MCF 10A (cell line): ENCODE measurements around the gene GABRG3. TPM values are rescaled to one million over a fixed set of nuclear protein-coding genes. Genes with fewer than 3 reads are reported as not detected.

Experiments
- BruUV-seq: library from RNA; stranded (reverse); fragments of 400-500 nt; replicated peaks from 2 replicates; lab custom pipeline; 2021; lab: Mats Ljungman, UMichigan
- CTCF ChIA-PET: fragments of 300-600 bp; sonication (Branson Sonifier 250); formaldehyde crosslinking; extraction: SDS; loops from one replicate; lab custom pipeline; 2021; ENCODE audit warnings: antibody characterized with exemption, inconsistent platforms; lab: Yijun Ruan, JAX
- POLR2A ChIA-PET: fragments of 300-600, 350-650 bp; sonication (Branson Sonifier 250); formaldehyde crosslinking; extraction: SDS; loops from one replicate; lab custom pipeline; 2020; ENCODE audit warnings: antibody characterized with exemption, inconsistent platforms; lab: Yijun Ruan, JAX
- DNase-seq: peaks from one replicate; pipeline ENCODE4 v3.0.0-alpha.2; 2018; ENCODE audit not compliant: unreplicated experiment
- H3K27ac Mint-ChIP-seq: one replicate; pipeline ENCODE4 v1.8.0; 2022; ENCODE audit warnings: mild to moderate bottlenecking, low read depth, mixed read lengths; ENCODE audit not compliant: unreplicated experiment
- H3K27me3 Mint-ChIP-seq: one replicate; pipeline ENCODE4 v1.8.0; 2022; ENCODE audit warnings: mixed read lengths; ENCODE audit not compliant: insufficient read depth, unreplicated experiment
- H3K36me3 Mint-ChIP-seq: one replicate; pipeline ENCODE4 v1.8.0; 2022; ENCODE audit warnings: mild to moderate bottlenecking, moderate library complexity, mixed read lengths; ENCODE audit not compliant: insufficient read depth, unreplicated experiment
- H3K4me1 Mint-ChIP-seq: one replicate; pipeline ENCODE4 v1.8.0; 2022; ENCODE audit warnings: mixed read lengths; ENCODE audit not compliant: insufficient read depth, unreplicated experiment
- H3K4me3 Mint-ChIP-seq: one replicate; pipeline ENCODE4 v1.8.0; 2022; ENCODE audit warnings: mild to moderate bottlenecking, moderate library complexity, mixed read lengths; ENCODE audit not compliant: unreplicated experiment
- H3K9me3 Mint-ChIP-seq: one replicate; pipeline ENCODE4 v1.8.0; 2022; ENCODE audit warnings: mixed read lengths; ENCODE audit not compliant: unreplicated experiment
- intact Hi-C: fragments of 100-400 bp; cut with micrococcal nuclease; formaldehyde crosslinking; loops from 2 replicates; pipeline ENCODE4 v1.14.1; 2022
- total RNA-seq: library from RNA; stranded (reverse); gene quantifications from 2 replicates; pipeline ENCODE4 v1.2.3, GENCODE V29; 2022
- TF ChIP-seq, protein P1 (sequence below): fragments of 200-600 bp; IDR thresholded peaks from one replicate; pipeline ENCODE4 v1.8.0; 2022; ENCODE audit warnings: antibody characterized with exemption, mild to moderate bottlenecking; ENCODE audit not compliant: unreplicated experiment

The GABRG3 gene
- total RNA-seq, 1 experiment from 2014 or later = not detected

DNA sequence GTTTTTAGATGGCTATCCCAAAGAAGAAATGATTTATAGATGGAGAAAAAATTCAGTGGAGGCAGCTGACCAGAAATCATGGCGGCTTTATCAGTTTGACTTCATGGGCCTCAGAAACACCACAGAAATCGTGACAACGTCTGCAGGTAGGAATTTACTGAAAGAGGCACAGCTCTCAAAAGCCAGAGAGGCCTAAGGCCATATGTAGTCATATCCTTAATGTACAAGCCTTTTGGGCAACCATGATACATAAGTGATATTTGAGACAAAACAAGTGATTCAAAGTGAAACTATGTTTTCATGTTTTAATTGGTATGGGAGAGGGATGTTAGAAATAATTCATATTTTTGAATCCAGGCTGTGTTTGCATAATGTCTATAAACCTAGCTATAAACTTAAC lies 509.7 kb downstream of the GABRG3 start:
- Mint-ChIP-seq H3K9me3 (peaks cover 27% of the 10 kb centered on the region), H3K27ac (no peak overlapping the region), H3K4me3 (no peak overlapping the region), H3K27me3 (no peaks in the 10 kb centered on the region), H3K36me3 (no peaks in the 10 kb centered on the region), H3K4me1 (no peaks in the 10 kb centered on the region)
- ChIA-PET CTCF (no interaction called here), POLR2A (no interaction called here)
- TF ChIP-seq, protein P1, sequence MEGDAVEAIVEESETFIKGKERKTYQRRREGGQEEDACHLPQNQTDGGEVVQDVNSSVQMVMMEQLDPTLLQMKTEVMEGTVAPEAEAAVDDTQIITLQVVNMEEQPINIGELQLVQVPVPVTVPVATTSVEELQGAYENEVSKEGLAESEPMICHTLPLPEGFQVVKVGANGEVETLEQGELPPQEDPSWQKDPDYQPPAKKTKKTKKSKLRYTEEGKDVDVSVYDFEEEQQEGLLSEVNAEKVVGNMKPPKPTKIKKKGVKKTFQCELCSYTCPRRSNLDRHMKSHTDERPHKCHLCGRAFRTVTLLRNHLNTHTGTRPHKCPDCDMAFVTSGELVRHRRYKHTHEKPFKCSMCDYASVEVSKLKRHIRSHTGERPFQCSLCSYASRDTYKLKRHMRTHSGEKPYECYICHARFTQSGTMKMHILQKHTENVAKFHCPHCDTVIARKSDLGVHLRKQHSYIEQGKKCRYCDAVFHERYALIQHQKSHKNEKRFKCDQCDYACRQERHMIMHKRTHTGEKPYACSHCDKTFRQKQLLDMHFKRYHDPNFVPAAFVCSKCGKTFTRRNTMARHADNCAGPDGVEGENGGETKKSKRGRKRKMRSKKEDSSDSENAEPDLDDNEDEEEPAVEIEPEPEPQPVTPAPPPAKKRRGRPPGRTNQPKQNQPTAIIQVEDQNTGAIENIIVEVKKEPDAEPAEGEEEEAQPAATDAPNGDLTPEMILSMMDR = no peak
- BruUV-seq = no TSS peak
- intact Hi-C loops = no loop called here
- no peak for DNase-seq

DNA sequence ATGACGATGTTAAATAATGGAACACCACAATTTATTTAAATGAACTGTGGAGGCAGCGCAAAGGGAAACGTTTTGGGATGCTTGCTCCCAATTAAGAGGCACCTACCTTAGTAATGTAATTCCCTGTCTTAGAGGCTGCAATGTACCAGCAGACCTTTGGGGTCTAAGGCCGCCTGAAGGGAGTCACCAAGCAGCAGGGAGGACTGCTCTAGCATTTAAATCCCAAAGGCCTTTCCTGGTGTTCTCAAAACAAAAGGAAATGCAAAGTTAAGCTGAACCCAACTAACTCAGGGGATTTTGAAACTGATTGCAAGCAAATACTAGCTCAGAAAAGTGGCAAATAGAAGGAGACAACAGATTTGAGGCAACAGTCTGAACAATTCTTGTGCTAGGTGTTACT lies 510.8 kb downstream of the GABRG3 start:
- DNase-seq = no peak
- intact Hi-C loops = no loop called here
- BruUV-seq = no TSS peak
- Mint-ChIP-seq H3K9me3 (peaks cover 27% of the 10 kb centered on the region), H3K27ac (no peak overlapping the region), H3K36me3 (no peaks in the 10 kb centered on the region), H3K27me3 (no peaks in the 10 kb centered on the region), H3K4me1 (no peaks in the 10 kb centered on the region), H3K4me3 (no peak overlapping the region)
- POLR2A ChIA-PET = no interaction called here
- CTCF ChIA-PET = no interaction called here
- TF ChIP-seq, protein P1 = no peak

DNA sequence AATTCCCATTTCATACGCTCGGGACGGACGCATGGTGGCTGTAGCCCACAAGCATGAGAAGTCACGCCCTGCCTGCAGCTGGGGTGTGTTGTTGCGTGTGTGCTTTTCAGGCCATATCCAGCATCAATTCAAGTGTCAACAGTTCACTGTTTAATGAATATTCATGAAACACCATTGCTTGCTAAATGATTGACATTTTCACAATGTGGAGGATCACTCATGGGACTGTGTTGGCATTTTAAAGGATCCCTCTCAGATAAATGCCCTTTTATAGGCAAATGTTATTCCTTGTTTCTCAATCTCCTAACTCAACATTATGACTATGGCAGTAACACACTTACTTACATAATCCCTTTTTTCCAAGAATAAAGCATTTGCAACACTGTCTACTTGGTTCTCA lies 511.3 kb downstream of the GABRG3 start:
- no TSS peak for BruUV-seq
- H3K9me3 Mint-ChIP-seq = peaks cover 27% of the 10 kb centered on the region
- no peaks in the 10 kb centered on the region for H3K4me1 Mint-ChIP-seq
- CTCF ChIA-PET = no interaction called here
- H3K36me3 Mint-ChIP-seq = no peaks in the 10 kb centered on the region
- intact Hi-C loops = no loop called here
- H3K27me3 Mint-ChIP-seq = no peaks in the 10 kb centered on the region
- POLR2A ChIA-PET = no interaction called here
- TF ChIP-seq, protein P1 = no peak
- no peak overlapping the region for H3K27ac Mint-ChIP-seq
- H3K4me3 Mint-ChIP-seq = no peak overlapping the region
- DNase-seq = no peak

DNA sequence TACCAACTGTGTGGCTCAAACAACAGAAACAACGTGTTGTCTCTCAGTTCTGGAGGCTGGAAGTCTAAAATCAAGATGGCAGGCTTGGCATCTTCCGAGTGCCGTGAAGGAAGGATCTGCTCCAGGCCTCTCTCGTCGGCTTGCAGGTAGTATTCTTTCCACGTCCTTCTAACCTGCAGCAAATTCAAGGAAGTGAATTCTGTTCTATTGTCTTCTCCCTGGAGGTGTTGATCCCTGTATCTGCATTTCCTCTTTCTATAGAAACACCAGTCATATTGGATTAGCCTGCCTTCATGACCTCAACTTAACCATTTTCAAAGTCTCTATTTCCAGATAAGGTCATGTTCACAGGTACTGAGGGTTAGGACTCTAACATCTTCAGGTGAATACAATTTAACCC lies 512.1 kb downstream of the GABRG3 start:
- no peak for DNase-seq
- POLR2A ChIA-PET = no interaction called here
- no peaks in the 10 kb centered on the region for H3K27me3 Mint-ChIP-seq
- BruUV-seq = no TSS peak
- no peaks in the 10 kb centered on the region for H3K4me1 Mint-ChIP-seq
- TF ChIP-seq, protein P1 = no peak
- CTCF ChIA-PET = no interaction called here
- no peaks in the 10 kb centered on the region for H3K36me3 Mint-ChIP-seq
- H3K27ac Mint-ChIP-seq = no peak overlapping the region
- peaks cover 27% of the 10 kb centered on the region for H3K9me3 Mint-ChIP-seq
- H3K4me3 Mint-ChIP-seq = no peak overlapping the region
- intact Hi-C loops = no loop called here
